GM18867 (cell line): ENCODE data around the gene U2AF2.
A peak's percentile ranks its signal among the peaks of the same experiment; 100 is the strongest.

Source experiments
- ATAC-seq: cut with Tn5 transposase; IDR thresholded peaks from one replicate; pipeline ENCODE4 v1.9.1; 2021; ENCODE audit warnings: mild to moderate bottlenecking, moderate library complexity; ENCODE audit not compliant: unreplicated experiment

U2AF2 gene

DNA sequence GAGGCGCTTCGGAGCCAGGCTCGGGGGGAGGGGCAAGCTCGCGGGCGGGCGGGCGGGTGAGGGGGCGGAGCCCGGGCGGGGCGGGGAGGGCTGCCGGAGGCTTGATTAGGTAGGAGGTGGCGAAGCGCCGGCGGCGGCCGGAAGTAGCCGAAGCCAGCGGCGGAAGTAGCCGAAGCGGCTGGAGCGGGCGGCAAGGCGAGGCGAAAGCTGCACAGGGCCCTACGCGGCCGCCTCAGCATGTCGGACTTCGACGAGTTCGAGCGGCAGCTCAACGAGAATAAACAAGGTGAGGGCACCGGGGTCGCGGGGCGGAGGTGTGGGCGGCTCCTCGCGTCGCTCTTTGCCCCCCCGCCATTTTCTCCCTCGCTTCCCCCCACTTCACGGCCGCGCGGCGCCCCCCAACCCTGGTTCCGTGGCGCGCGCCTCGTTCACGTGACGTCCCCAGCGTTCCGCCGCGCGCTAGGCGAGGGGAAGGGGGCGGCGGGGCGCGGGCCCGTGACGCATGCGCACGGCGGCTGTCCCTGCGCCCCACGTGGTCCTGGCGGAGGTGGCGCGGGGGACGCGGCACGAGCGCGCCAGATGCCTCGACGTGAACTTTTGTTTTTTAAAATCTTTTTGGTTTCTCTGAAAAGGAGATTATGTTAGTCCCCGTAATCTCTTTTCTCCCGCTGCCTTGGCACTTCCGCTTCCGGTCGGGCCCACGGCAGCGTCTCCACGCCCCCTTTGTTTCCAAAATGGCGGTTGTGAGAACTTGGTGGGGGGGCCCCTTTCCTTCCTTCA, at the start of gene U2AF2:
TSS of gene U2AF2 (plus strand) at position 168 of the 780 bp plus-strand sequence. CDS start at position 238, 70 bp downstream.
- peak; percentile 34 for ATAC-seq

DNA sequence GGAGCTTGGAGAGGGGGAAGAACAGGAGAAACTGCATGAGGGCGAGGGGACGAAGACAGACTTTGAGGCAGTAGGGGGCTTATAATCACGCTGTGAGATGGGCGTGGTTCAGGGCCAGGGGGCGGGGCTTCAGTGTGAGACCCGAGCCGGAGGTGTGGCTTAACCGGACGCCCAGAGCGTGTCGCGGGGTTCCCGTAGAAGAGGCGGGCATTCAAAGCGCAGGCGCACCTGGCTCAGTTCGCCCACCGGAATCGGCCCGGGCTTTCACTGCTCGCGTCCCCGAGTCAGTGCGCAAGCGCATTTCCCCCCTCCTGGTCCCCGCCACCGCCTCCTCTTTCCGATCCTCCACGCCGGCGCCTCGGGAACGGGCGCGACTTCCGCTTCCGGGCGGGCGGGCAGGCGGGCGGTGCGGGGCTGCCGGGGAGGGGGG, 49.6 kb upstream of the U2AF2 start:
- peak; percentile 71 for ATAC-seq

DNA sequence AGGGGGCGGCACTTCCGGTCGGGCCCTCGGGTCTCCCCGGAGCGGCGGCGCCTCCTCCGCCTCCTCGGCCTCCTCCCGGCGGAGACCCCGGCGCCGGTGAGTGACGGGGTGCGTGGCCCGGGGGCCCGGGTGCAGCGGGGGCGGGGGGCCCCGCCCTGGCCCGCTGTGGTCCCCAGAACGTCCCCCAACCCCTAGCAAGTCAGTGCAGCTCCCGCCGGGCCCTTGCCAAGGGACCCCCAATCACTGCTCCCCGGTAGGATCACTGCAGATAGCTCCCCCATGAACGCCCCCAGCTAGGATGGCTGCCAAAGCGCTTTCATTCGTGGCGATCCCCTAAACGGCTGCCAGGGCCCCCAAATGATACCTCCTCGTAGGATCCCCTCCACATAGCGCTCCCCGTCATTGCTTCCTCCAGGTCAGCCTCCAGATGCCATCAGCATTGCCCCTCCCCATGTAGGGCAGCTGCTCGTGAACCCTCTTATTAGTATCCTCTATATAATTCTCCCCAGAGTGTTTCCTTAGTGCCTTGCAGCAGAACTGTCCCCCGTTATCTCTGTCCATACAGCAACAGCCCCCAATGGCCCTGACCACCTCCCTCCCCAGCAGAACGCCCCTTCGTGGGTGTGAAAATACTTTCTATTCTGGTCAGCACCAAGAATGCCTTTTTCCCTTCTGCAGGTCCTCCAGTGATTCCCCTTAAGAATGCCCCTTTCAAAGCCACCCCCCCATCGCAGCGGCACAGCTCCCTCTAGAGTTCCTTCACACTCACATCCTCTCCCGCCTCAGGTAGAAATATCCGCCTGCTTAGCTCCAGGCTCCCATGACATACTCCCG, 49.0 kb upstream of the U2AF2 start, which contains the start of gene ZNF865:
TSS of gene ZNF865 (plus strand) at position 11 of the 834 bp plus-strand sequence. CDS start 7,972 bp downstream, outside the sequence.
- ATAC-seq = peak; percentile 22

- ATAC-seq = no peak
Observed at GRCh38 chr19:55606471-55606787, 48.4 kb upstream of the U2AF2 start.

- ATAC-seq = no peak
Observed at GRCh38 chr19:55606817-55607216, 48.0 kb upstream of the U2AF2 start.

DNA sequence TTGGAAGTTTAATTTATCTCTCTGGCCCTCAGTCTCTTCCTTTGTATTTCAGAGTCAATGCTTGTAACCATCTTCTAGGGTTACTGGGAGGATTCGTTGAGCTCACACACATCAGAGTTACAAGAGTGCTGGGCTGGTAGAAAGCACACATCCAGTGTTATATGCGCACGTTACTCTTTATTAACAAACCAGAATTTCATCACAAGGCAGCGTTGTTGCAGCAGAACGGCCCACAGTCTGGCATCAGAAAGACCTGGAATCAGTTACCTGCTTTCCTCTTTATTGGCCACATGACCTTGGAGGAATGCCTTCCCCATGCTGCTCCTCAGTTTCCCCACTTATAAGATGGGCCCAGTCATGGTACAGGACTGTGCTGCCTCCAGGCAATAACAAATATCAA, 45.5 kb upstream of the U2AF2 start:
- ATAC-seq = no peak

GRCh38 chr19:55611300-55611982, 43.4 kb upstream of the U2AF2 start:
- no peak for ATAC-seq

DNA sequence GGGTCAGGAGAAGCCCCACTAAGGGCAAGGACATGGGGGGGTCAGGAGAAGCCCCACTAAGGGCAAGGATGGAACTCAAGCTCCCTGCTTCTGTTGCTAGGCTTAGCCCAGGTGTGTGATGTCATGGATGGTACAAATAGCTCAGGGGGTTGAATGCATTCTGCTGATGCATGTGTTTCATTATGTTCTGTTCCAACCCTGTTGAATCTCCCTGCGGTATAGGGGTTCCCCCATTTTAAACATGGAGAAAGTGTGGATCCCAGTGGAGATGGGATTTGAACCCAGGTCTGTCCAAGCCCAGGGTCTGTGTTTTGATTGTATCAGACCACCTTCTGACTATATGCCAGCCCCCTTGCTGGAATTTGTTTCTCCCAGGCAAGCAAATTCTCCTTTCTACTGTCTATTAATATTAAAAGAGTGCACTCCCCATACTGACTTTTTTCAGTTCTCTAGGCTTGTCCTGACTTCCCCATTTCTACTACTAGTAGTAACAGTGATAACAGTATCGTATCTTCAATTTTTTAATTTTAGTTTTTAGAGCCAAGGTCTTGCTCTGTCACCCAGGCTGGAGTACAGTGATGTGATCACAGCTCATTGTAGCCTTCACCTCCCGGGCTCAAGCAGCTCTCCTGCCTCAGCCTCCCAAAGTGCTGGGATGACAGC, 42.7 kb upstream of the U2AF2 start:
- no peak for ATAC-seq

DNA sequence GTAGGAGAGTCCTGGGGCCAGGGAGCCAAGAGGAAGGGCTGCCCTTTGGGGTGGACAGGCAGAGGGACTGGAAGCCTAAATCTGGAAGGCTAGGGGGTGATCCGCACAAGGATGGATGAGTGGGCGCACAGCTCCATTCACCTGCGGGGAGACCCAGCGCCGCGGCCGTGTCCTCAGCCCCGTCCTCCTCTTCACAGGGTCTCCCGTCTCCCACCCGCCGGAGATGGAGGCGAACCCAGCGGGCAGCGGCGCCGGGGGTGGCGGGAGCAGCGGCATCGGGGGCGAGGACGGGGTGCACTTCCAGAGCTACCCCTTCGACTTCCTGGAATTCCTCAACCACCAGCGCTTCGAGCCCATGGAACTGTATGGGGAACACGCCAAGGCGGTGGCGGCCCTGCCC, 41.4 kb upstream of the U2AF2 start:
- no peak for ATAC-seq

- no peak for ATAC-seq
Observed at GRCh38 chr19:55613930-55614710, 40.7 kb upstream of the U2AF2 start.

DNA sequence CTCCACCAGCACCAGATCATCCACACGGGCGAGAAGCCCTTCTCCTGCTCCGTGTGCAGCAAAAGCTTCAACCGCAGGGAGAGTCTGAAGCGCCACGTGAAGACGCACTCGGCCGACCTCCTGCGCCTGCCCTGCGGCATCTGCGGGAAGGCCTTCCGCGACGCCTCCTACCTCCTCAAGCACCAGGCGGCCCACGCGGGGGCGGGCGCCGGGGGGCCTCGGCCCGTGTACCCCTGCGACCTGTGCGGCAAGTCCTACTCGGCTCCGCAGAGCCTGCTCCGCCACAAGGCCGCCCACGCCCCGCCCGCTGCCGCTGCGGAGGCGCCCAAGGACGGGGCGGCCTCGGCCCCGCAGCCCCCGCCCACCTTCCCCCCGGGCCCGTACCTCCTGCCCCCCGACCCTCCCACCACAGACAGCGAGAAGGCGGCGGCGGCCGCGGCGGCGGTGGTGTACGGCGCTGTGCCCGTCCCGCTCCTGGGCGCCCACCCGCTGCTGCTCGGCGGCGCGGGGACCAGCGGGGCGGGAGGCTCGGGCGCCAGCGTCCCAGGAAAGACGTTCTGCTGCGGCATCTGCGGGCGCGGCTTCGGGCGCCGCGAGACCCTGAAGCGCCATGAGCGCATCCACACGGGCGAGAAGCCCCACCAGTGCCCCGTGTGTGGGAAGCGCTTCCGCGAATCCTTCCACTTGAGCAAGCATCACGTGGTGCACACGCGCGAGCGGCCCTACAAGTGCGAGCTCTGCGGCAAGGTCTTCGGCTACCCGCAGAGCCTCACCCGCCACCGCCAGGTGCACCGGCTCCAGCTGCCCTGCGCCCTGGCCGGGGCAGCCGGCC, 39.9 kb upstream of the U2AF2 start:
- no peak for ATAC-seq

DNA sequence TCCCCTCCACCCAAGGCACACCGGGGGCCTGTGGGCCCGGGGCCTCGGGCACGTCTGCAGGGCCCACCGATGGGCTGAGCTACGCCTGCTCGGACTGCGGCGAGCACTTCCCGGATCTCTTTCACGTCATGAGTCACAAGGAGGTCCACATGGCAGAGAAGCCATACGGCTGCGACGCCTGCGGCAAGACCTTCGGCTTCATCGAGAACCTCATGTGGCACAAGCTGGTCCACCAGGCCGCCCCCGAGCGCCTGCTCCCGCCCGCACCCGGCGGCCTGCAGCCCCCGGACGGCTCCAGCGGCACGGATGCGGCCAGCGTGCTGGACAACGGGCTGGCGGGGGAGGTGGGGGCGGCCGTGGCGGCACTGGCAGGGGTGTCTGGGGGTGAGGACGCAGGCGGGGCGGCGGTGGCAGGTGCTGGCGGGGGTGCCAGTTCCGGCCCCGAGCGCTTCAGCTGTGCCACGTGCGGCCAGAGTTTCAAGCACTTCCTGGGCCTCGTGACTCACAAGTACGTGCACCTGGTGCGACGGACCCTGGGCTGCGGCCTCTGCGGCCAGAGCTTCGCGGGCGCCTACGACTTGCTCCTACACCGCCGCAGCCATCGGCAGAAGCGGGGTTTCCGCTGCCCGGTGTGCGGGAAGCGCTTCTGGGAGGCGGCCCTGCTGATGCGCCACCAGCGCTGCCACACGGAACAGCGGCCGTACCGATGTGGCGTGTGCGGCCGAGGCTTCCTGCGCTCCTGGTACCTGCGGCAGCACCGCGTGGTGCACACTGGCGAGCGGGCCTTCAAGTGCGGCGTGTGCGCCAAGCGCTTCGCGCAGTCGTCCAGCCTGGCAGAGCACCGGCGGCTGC, 39.1 kb upstream of the U2AF2 start:
- ATAC-seq = no peak

- no peak for ATAC-seq
Observed at GRCh38 chr19:55616395-55616875, 38.4 kb upstream of the U2AF2 start.

GRCh38 chr19:55617426-55617825, 37.4 kb upstream of the U2AF2 start:
- ATAC-seq = no peak

DNA sequence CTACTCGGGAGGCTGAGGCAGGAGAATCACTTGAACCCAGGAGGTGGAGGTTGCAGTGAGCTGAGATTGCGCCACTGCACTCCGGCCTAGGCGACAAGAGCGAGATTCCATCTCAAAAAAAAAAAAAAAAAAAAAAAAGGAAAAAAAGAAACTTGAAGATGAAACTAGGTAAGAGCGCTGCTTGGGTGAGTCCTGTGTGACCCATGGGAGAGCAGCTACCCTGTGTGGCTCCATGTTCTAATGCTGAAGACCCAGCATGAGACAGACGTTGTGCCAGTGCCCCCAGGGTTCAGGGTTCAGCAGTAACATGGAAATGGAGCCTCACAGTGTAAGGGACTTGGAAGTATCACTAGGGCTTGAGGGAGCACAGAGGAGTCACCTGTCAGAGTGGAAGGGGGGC, 36.4 kb upstream of the U2AF2 start:
- no peak for ATAC-seq

GRCh38 chr19:55619286-55619685, 35.5 kb upstream of the U2AF2 start:
- no peak for ATAC-seq

GRCh38 chr19:55620410-55621204, 34.2 kb upstream of the U2AF2 start:
- no peak for ATAC-seq
